ENCODE measurements around the gene FSTL5. TPM values are rescaled to one million over a fixed set of nuclear protein-coding genes. Genes with fewer than 3 reads are reported as not detected.

The FSTL5 gene
- total and polyA plus RNA-seq, 2 of the 8 experiments (the other 6 are each of a cell fraction or from before 2014, with no cell fraction given) = 0.09 to 0.32 TPM

DNA sequence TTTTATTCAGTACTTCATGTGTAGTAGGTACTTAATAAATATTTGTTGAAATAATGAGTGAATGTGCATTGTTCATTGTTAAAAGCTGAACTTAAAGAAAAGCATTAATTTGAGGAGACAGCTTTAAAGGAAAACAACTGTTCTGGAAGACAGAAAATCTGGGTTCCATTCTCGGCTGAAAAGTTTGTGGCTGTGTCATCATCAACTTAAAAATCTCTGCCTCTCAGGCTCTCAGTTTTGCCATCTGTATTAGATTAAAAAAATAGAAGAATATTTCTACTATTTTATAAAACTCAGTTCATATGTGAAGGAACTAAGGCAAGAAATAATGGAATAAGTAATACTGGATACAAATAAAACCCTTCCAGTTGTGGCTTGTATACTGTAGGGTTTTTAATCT, 62.5 kb downstream of the FSTL5 start:
- Histone ChIP-seq H2AK5ac (ENCODE audit: low read depth, low read length) (no peak overlapping the region), H3K23ac (ENCODE audit: insufficient read length) (no peak overlapping the region), H3K27ac (ENCODE audit: low read depth, low read length) (no peak overlapping the region), H3K4ac (replicated peaks; ENCODE audit: insufficient read length, low read depth, low read length) (no peak overlapping the region), H3K18ac (ENCODE audit: extremely low read depth, low read length) (no peak overlapping the region), H2AFZ (ENCODE audit: low read length) (no peak overlapping the region), H4K5ac (ENCODE audit: insufficient read length, low read depth, low read length) (no peak overlapping the region), H4K91ac (replicated peaks; ENCODE audit: insufficient read length, low read length) (no peak overlapping the region), H3K14ac (ENCODE audit: insufficient read length) (no peak overlapping the region), H4K20me1 (replicated peaks in 1 of 2; ENCODE audit: control insufficient read depth in 1 of 2, insufficient read depth in 2 of 2, low read length in 2 of 2) (no peaks in the 10 kb centered on the region), H3K36me3 (ENCODE audit: control insufficient read depth in 2 of 4, insufficient read depth in 4 of 4, low read length in 3 of 4) (no peaks in the 10 kb centered on the region), H2BK5ac (ENCODE audit: low read depth, low read length) (no peak overlapping the region), H3K56ac (replicated peaks; ENCODE audit: insufficient read length, low read depth, low read length) (no peak overlapping the region), H3K79me2 (ENCODE audit: control insufficient read depth in 1 of 2, insufficient read depth in 2 of 2, low read length in 2 of 2) (no peaks in the 10 kb centered on the region), H3K27me3 (replicated peaks in 1 of 4; ENCODE audit: control insufficient read depth in 3 of 4, extremely low read depth in 1 of 4, insufficient read depth in 3 of 4, low read length in 3 of 4) (no peaks in the 10 kb centered on the region), H3K4me1 (replicated peaks in 1 of 4; ENCODE audit: control insufficient read depth in 3 of 4, insufficient read depth in 4 of 4, low read length in 3 of 4) (peaks cover 0 to 25% (median 5%) of the 10 kb centered on the region in 4 experiments; a peak in 3 of 7 replicates), H3K23me2 (ENCODE audit: low read depth, low read length) (no peaks in the 10 kb centered on the region), H3K79me1 (ENCODE audit: low read depth, low read length) (no peaks in the 10 kb centered on the region), H3K4me3 (ENCODE audit: extremely low read depth in 1 of 4, insufficient read depth in 2 of 4, low read depth in 3 of 4, low read length in 4 of 4) (no peak overlapping the region), H3K9ac (replicated peaks in 1 of 4; ENCODE audit: extremely low read depth in 1 of 4, low read depth in 3 of 4, low read length in 3 of 4) (no peak overlapping the region), H2BK120ac (replicated peaks; ENCODE audit: low read depth, low read length) (no peak overlapping the region), H3K9me3 (ENCODE audit: insufficient read depth in 2 of 2, low read depth in 1 of 2, low read length in 1 of 2) (no peaks in the 10 kb centered on the region), H2BK20ac (ENCODE audit: low read length) (no peak overlapping the region), H3K4me2 (ENCODE audit: insufficient read depth in 1 of 2, low read depth in 2 of 2, low read length in 2 of 2) (no peak overlapping the region), H4K8ac (ENCODE audit: extremely low read depth, insufficient read depth, low read length) (no peak overlapping the region), H2BK15ac (ENCODE audit: low read length) (no peak overlapping the region), H2BK12ac (ENCODE audit: low read depth, low read length) (no peak overlapping the region)
- POLR2A ChIA-PET (ENCODE audit: partially characterized antibody) = no interaction called here
- DNase-seq (ENCODE audit: low read depth in 1 of 2, low spot score in 2 of 2) (no peak), FAIRE-seq (no peak)
- CTCF ChIA-PET (ENCODE audit: partially characterized antibody) = no interaction called here
- WGBS, 2 experiments (ENCODE audit: extremely low coverage in 1 of 2, insufficient coverage in 1 of 2, insufficient read length in 1 of 2, insufficient replicate concordance in 2 of 2, low coverage in 1 of 2, low lambda C conversion rate in 2 of 2, missing lambda C conversion rate in 1 of 2) = 100% methylated on average over 1 of the region's 1 CpG; no CpG with 5 or more reads in 1 of the 2 experiments
- TF ChIP-seq, protein P1, sequence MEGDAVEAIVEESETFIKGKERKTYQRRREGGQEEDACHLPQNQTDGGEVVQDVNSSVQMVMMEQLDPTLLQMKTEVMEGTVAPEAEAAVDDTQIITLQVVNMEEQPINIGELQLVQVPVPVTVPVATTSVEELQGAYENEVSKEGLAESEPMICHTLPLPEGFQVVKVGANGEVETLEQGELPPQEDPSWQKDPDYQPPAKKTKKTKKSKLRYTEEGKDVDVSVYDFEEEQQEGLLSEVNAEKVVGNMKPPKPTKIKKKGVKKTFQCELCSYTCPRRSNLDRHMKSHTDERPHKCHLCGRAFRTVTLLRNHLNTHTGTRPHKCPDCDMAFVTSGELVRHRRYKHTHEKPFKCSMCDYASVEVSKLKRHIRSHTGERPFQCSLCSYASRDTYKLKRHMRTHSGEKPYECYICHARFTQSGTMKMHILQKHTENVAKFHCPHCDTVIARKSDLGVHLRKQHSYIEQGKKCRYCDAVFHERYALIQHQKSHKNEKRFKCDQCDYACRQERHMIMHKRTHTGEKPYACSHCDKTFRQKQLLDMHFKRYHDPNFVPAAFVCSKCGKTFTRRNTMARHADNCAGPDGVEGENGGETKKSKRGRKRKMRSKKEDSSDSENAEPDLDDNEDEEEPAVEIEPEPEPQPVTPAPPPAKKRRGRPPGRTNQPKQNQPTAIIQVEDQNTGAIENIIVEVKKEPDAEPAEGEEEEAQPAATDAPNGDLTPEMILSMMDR (IDR thresholded peaks at IDR 0.05; ENCODE audit: control extremely low read depth in 1 of 3, insufficient read depth in 1 of 3, low read depth in 1 of 3, low read length in 3 of 3) = no peak
- TF ChIP-seq EGR1 (IDR thresholded peaks at IDR 0.05; ENCODE audit: borderline replicate concordance, low read depth, low read length) = no peak
- no peak for TF ChIP-seq SIX5 (IDR thresholded peaks at IDR 0.05; ENCODE audit: low read depth, low read length)
- TF ChIP-seq SP2 (IDR thresholded peaks at IDR 0.05; ENCODE audit: low read length) = no peak
- TF ChIP-seq CHD1 (IDR thresholded peaks at IDR 0.05; ENCODE audit: low read depth, low read length) = no peak
- no peak for TF ChIP-seq YY1 (IDR thresholded peaks at IDR 0.05; ENCODE audit: low read depth, low read length)
- TF ChIP-seq POLR2A (IDR thresholded peaks at IDR 0.05; ENCODE audit: control extremely low read depth in 1 of 2, low read depth in 2 of 2, low read length in 2 of 2) = no peak
- no peak for TF ChIP-seq ATF2 (IDR thresholded peaks at IDR 0.05; ENCODE audit: low read length)
- no peak for TF ChIP-seq SRF (IDR thresholded peaks at IDR 0.05; ENCODE audit: low read depth, low read length)
- no peak for TF ChIP-seq CBX8 (IDR thresholded peaks at IDR 0.05; ENCODE audit: borderline replicate concordance, low read depth, low read length)
- TF ChIP-seq MAFK (IDR thresholded peaks at IDR 0.05; ENCODE audit: low read depth, low read length) = no peak

Data from H1 (cell line).